Fibroblast of the aortic adventitia (primary cell): ENCODE results near the gene CTIF. TPM values are rescaled to one million over a fixed set of nuclear protein-coding genes. Genes with fewer than 3 reads are reported as not detected.

Experiments
- DNase-seq: peaks from one replicate; pipeline ENCODE4 v3.0.0-alpha.2; 2010; ENCODE audit warnings: low read depth
- H3K4me3 ChIP-seq: 2 replicates; pipeline ENCODE4 v1.5.1; 2011; ENCODE audit warnings: low read depth, mild to moderate bottlenecking, control low read depth, low read length, moderate library complexity
- total RNA-seq: library from RNA; depleted of rRNA; stranded (reverse); fragments of >200 nt; gene quantifications from 2 replicates; pipeline ENCODE4 v1.2.3, GENCODE V29; 2012; ENCODE audit warnings: low replicate concordance
- TF ChIP-seq, protein P1 (sequence below): IDR thresholded peaks from 2 replicates; pipeline ENCODE4 v1.5.1; 2011; ENCODE audit warnings: mild to moderate bottlenecking, low read length, control low read depth, inconsistent platforms; ENCODE audit not compliant: insufficient read depth

Gene CTIF
- total RNA-seq, 1 donor: 29.0 TPM

DNA sequence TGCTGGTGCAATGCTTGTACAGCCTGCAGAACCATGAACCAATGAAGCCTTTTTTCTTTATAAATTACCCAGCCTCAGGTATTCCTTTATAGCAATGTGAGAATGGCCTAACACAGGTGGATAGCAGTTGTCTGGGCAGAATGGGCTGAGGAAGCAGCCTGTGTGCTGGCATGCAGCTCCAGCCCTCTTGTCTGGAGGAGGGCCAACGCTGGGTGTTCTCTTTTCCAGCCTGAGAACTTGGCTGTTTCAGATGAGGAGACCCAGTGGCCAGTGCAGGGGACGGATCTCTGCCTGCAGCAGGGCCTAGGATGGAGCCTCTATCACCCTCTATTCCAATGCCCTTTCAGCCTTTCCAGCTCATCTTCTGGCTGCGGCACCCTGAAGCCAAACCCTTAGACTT, 58.8 kb downstream of the CTIF start:
- DNase-seq: no peak
- H3K4me3 ChIP-seq: no peak overlapping the region
- TF ChIP-seq, protein P1, sequence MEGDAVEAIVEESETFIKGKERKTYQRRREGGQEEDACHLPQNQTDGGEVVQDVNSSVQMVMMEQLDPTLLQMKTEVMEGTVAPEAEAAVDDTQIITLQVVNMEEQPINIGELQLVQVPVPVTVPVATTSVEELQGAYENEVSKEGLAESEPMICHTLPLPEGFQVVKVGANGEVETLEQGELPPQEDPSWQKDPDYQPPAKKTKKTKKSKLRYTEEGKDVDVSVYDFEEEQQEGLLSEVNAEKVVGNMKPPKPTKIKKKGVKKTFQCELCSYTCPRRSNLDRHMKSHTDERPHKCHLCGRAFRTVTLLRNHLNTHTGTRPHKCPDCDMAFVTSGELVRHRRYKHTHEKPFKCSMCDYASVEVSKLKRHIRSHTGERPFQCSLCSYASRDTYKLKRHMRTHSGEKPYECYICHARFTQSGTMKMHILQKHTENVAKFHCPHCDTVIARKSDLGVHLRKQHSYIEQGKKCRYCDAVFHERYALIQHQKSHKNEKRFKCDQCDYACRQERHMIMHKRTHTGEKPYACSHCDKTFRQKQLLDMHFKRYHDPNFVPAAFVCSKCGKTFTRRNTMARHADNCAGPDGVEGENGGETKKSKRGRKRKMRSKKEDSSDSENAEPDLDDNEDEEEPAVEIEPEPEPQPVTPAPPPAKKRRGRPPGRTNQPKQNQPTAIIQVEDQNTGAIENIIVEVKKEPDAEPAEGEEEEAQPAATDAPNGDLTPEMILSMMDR: no peak

DNA sequence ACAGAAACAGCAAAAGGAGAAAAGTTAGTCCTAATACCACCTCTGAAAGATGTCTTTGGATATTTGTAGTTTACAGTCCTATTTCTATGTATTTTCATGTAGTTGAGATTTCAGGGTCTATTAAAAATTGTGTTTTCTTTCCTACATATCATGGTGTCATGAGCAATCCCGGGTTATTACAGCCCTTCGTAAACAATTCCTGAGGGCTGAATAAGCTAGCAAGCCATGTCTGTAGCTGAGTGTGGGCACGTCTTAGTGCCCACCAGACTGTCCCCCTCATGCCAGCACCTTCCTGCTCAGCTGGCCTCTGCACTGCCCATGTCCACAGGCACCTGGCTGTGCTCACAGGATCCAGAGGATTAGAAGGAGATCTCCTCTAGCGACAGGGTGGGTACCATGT, 60.6 kb downstream of the CTIF start:
- no peak for DNase-seq
- TF ChIP-seq, protein P1: no peak
- H3K4me3 ChIP-seq: no peak overlapping the region

DNA sequence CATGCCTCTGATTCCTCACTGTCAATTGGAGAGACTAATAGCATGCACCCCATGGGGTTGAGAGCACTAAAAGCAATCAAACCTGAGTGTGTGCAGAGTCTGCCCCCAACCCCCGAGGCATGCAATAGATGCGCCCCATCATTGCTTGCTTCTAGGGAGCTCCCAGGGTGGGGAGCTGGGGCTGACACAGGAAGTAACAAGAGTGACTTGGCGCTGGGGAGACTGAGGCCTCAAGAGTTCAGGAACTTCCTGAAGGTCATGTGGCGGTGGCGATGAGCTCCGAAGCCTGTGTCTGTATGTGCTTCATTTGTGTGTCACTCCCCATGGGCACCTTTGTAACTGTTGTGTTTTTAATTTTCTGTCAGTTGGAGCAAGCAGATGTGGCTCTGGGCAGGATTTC, 61.2 kb downstream of the CTIF start:
- no peak for DNase-seq
- TF ChIP-seq, protein P1: no peak
- no peak overlapping the region for H3K4me3 ChIP-seq

DNA sequence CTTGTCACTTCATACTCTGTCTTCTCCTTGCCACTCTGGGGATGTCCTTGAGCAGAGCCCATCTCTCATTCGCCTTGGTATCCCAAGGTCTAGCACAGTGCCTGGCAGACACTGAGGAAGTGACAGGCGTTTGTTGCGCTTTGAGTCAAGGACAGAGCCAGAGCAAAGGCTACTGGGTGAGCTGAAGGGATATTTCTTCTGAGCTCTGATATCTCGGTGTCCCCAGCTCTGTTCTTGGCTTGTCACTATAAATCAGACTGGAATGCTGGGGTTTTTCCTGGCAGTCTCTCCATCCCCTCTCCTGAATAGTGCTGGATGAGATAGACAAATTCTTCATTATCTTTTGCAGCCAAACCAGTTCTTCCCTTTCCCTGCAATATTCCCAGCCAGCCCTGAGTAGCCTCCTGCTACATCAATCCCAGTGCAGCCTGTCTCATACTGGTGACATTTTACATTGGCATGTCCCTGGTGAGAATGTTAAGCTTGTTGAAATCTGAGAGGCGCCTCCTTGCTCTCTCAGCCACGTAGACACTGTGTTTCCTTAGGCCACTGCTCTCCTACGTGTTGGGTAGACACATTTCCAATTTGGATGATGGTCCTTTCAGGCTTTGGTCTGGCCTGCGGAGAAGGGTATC, 61.7 kb downstream of the CTIF start:
- no peak overlapping the region for H3K4me3 ChIP-seq
- TF ChIP-seq, protein P1: no peak
- DNase-seq: peak; percentile 30

DNA sequence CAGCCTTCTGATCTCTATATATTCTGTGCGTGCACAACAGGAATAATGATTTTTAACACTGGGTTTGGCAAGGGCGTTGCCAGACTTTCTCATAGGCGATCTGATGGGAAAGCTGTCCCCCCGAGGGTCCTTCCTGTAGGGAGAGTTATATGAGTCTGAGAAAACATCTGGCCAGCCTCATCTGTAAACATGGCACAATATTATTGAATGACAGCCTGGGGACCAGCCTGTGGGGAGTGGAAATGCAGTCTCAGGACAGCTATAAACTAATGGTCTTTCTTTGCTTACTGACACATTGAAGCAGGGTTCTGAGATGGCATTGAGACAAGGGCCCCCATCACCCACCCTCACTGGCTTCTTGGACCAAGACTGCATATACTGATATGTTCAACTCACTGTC, 62.5 kb downstream of the CTIF start:
- no peak overlapping the region for H3K4me3 ChIP-seq
- no peak for DNase-seq
- TF ChIP-seq, protein P1: no peak

DNA sequence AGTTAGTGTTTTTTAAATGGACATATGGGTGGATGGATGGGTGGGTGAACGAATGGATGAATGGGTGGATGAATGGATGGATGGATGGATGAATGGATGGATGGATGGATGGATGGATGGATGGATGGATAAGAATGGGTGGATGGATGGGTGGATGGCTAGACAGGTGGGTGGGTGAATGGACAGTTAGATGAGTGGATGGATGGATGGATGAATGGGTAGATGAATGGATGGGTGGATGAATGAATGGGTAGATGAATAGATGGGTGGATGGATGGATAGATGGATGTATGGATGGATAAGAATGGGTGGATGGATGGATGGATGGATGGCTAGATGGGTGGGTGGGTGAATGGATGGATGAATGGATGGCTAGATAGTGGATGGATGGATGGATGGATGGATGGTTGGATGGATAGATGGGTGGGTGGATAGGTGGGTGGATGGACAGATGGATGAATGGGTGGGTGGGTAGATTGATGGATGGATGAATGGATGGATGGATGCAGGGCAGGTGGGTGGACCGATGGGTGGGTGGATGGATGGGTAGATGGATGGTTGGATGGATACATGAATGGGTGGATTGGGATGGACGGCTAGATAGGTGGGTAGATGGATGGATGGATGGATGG, 64.0 kb downstream of the CTIF start:
- DNase-seq: no peak
- no peak overlapping the region for H3K4me3 ChIP-seq
- TF ChIP-seq, protein P1: no peak
